Common myeloid progenitor, CD34-positive (primary cell): Measurements from ENCODE around the gene MALSU1.

ENCODE experiments used
- CTCF ChIA-PET: fragments of 350-600 bp; sonication (Branson Sonifier 250); formaldehyde crosslinking; loops from one replicate; lab custom pipeline; 2021; ENCODE audit warnings: antibody characterized with exemption; lab: Charles Lee
- POLR2A ChIA-PET: fragments of 350-600 bp; sonication (Branson Sonifier 250); formaldehyde crosslinking; loops from one replicate; lab custom pipeline; 2021; ENCODE audit warnings: antibody characterized with exemption; lab: Charles Lee
- DNase-seq, 3 donors: peaks; one replicate each; pipeline versions ENCODE4 v3.0.0 to v3.0.0-alpha.2; 2013
- H3K27ac ChIP-seq, 2 experiments: 1 replicate in 1 of 2; 2 replicates in 1 of 2; pipeline ENCODE4 v1.7.0; 2013; ENCODE audit warnings: inconsistent platforms in 2 of 2, low read length in 2 of 2, mild to moderate bottlenecking in 2 of 2, low read depth in 1 of 2, moderate library complexity in 1 of 2; ENCODE audit not compliant: severe bottlenecking in 2 of 2, insufficient read depth in 1 of 2, poor library complexity in 1 of 2
- H3K27me3 ChIP-seq, 5 experiments: replicated peaks in 2 of 5; 1 replicate in 3 of 5; 2 replicates in 2 of 5; pipeline versions ENCODE4 v1.6.1 to v1.7.0; 2013; ENCODE audit warnings: low read length in 4 of 5, mild to moderate bottlenecking in 2 of 5, moderate library complexity in 2 of 5, inconsistent platforms in 1 of 5; ENCODE audit not compliant: insufficient read depth in 5 of 5, control insufficient read depth in 4 of 5
- H3K36me3 ChIP-seq, 4 experiments: 1 replicate in 2 of 4; 2 replicates in 2 of 4; pipeline versions ENCODE4 v1.6.1 to v1.7.0; 2013; ENCODE audit warnings: low read length in 3 of 4, control low read depth in 1 of 4, mild to moderate bottlenecking in 1 of 4; ENCODE audit not compliant: control insufficient read depth in 4 of 4, insufficient read depth in 4 of 4
- H3K4me1 ChIP-seq, 4 experiments: 1 replicate in 3 of 4; 2 replicates in 1 of 4; pipeline versions ENCODE4 v1.6.1 to v1.7.1; 2013; ENCODE audit warnings: low read length in 3 of 4, mild to moderate bottlenecking in 3 of 4, control low read depth in 1 of 4, inconsistent platforms in 1 of 4, moderate library complexity in 1 of 4; ENCODE audit not compliant: control insufficient read depth in 4 of 4, insufficient read depth in 4 of 4; ENCODE audit errors: control extremely low read depth in 1 of 4
- H3K4me3 ChIP-seq, 7 experiments: 1 replicate in 4 of 7; 2 replicates in 3 of 7; pipeline versions ENCODE4 v1.5.1 to v1.7.0; 2013; ENCODE audit warnings: mild to moderate bottlenecking in 7 of 7, low read length in 6 of 7, moderate library complexity in 6 of 7, inconsistent platforms in 2 of 7, low read depth in 2 of 7, control low read depth in 1 of 7; ENCODE audit not compliant: insufficient read depth in 4 of 7, control insufficient read depth in 1 of 7; ENCODE audit errors: extremely low read depth in 1 of 7
- H3K9me3 ChIP-seq, 5 experiments: 1 replicate in 4 of 5; 2 replicates in 1 of 5; pipeline versions ENCODE4 v1.6.1 to v1.7.1; 2013; ENCODE audit warnings: low read length in 4 of 5, mild to moderate bottlenecking in 2 of 5, inconsistent platforms in 1 of 5, low read depth in 1 of 5, moderate library complexity in 1 of 5; ENCODE audit not compliant: control insufficient read depth in 4 of 5, insufficient read depth in 2 of 5; ENCODE audit errors: control extremely low read depth in 1 of 5
- WGBS: methylation state at CpG from one replicate; pipeline ENCODE4 v1.1.5; 2013; ENCODE audit not compliant: insufficient coverage; 5-methylcytosine and 5-hydroxymethylcytosine counted together

The MALSU1 gene

DNA sequence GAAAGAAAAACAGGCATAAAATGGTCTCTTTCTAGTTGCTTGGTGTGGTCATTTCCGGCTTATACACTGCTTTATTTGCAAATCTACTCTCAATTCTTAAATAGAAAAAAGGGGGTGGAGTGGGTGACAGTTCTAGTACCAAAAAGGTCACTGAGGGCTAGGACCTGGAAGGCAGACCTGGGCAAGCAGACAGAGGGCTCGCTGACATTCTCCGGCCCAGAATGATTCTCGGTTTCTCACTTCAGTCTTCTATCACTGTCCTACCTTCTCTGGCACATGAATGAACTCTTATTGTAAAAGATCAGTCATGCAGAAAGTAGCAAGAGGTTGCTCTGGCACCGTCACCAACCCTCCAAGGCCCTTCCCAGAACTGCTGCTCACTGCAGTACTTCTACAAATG, 54.0 kb downstream of the MALSU1 start:
- Histone ChIP-seq H3K36me3 (peaks cover 0 to 7% (median 0%) of the 10 kb centered on the region in 4 experiments), H3K27ac (no peak overlapping the region), H3K4me1 (peaks cover under 1 to 18% (median 5%) of the 10 kb centered on the region in 4 experiments), H3K27me3 (no peaks in the 10 kb centered on the region), H3K9me3 (no peaks in the 10 kb centered on the region), H3K4me3 (no peak overlapping the region)
- 90% methylated on average over 4 of the region's 5 CpGs for WGBS
- DNase-seq = no peak
- ChIA-PET CTCF (interaction anchor here (1.4 kb wide), 1 partner anchor 78 kb away, joined by 4 read pairs; no protein-coding TSS in a partner anchor), POLR2A (no interaction called here)

GRCh38 chr7:23356168-23356567, 57.0 kb downstream of the MALSU1 start:
- H3K4me1 ChIP-seq = peaks cover 0 to 27% (median 4%) of the 10 kb centered on the region in 4 experiments
- no peak overlapping the region for H3K4me3 ChIP-seq
- WGBS = 88% methylated on average over 3 of the region's 3 CpGs
- H3K27ac ChIP-seq = no peak overlapping the region
- ChIA-PET CTCF (interaction anchor here (0.8 to 1.5 kb wide), 4 partner anchors 17 to 108 kb away, joined by 3 to 4 read pairs (median 4); no protein-coding TSS in a partner anchor), POLR2A (no interaction called here)
- H3K9me3 ChIP-seq = no peaks in the 10 kb centered on the region
- no peaks in the 10 kb centered on the region for H3K27me3 ChIP-seq
- H3K36me3 ChIP-seq = peaks cover 0 to 9% (median 2%) of the 10 kb centered on the region in 4 experiments
- no peak for DNase-seq

DNA sequence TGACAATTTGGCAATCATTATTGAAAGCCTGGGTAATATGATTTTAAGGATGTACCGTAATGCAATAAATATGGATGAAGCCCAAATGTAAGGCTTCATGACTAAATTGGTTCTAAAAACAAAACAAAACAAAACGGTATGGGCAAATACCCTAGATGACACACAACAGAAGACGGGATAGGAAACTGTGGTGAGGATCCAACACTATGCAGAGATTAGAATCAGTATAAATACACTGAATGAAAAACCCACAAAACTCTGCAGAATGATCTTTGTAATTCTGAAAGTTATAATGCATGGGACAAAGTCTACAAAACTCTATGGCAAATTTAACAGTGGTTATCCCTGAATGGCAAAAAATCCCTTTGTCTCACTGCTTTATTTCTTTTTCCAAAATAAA, 57.6 kb downstream of the MALSU1 start:
- CTCF ChIA-PET = interaction anchor here (1.5 kb wide), 1 partner anchor 105 kb away, joined by 4 read pairs; no protein-coding TSS in a partner anchor
- H3K27ac ChIP-seq = no peak overlapping the region
- H3K4me1 ChIP-seq = peaks cover under 1 to 32% (median 8%) of the 10 kb centered on the region in 4 experiments
- H3K27me3 ChIP-seq = no peaks in the 10 kb centered on the region
- POLR2A ChIA-PET = no interaction called here
- H3K36me3 ChIP-seq = peaks cover 0 to 9% (median 2%) of the 10 kb centered on the region in 4 experiments
- 80% methylated on average over 1 of the region's 3 CpGs for WGBS
- H3K4me3 ChIP-seq = no peak overlapping the region
- no peaks in the 10 kb centered on the region for H3K9me3 ChIP-seq
- peak in 2 of 3 donors; percentile 41 to 48 for DNase-seq

- no peaks in the 10 kb centered on the region for H3K27me3 ChIP-seq
- H3K4me1 ChIP-seq = peaks cover 4 to 38% (median 9%) of the 10 kb centered on the region in 4 experiments
- H3K36me3 ChIP-seq = peaks cover 0 to 9% (median 2%) of the 10 kb centered on the region in 4 experiments
- peak in 2 of 3 donors; percentile 61 to 63 for DNase-seq
- H3K9me3 ChIP-seq = no peaks in the 10 kb centered on the region
- H3K4me3 ChIP-seq = no peak overlapping the region
- ChIA-PET POLR2A (no interaction called here), CTCF (interaction anchor here (0.6 to 2.7 kb wide), 20 partner anchors 8 to 192 kb away, joined by 3 to 17 read pairs (median 4); partner anchors contain the start of gene MALSU1)
- no peak overlapping the region for H3K27ac ChIP-seq
- 3% methylated on average over 3 of the region's 6 CpGs for WGBS
Measured at GRCh38 chr7:23357190-23358093, 58.3 kb downstream of the MALSU1 start.

DNA sequence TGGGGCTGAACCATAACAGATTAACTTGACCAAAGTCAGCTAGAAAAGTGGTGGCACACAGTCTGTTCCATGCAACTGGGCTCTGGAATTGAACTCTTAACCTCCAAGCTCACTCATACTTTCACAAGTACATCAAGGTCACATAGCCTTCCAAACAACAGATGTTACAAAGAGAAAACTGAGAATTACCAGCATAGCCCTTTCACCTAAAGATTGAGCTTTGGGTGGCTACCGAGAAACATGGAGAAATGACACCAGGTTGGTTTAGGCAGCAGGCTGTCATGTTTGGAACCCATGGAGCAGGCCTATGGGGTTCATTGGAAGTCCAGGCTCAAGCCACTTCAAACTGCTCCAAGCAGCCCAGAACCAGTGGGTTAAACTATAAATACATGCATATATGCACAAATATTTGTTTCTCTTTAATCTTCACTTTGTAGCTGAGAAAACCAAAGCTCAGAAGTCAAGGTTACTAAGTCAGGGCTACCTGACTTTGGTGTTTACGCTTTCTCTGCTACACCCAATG, 59.1 kb downstream of the MALSU1 start:
- Histone ChIP-seq H3K9me3 (no peaks in the 10 kb centered on the region), H3K4me3 (no peak overlapping the region), H3K27me3 (no peaks in the 10 kb centered on the region), H3K4me1 (peaks cover 4 to 38% (median 9%) of the 10 kb centered on the region in 4 experiments), H3K27ac (no peak overlapping the region), H3K36me3 (peaks cover 0 to 9% (median 2%) of the 10 kb centered on the region in 4 experiments)
- CTCF ChIA-PET = interaction anchor here (0.6 to 2.7 kb wide), 20 partner anchors 9 to 192 kb away, joined by 3 to 17 read pairs (median 4); partner anchors contain the start of gene MALSU1
- POLR2A ChIA-PET = no interaction called here
- 100% methylated on average over 1 of the region's 2 CpGs for WGBS
- no peak for DNase-seq
